Smooth muscle cell of the brain vasculature (primary cell): ENCODE measurements around the gene ELK1.
A peak's percentile ranks its signal among the peaks of the same experiment; 100 is the strongest.
"Not testable (repeated sequence)": the region's sequence is repeated elsewhere in the genome, so short reads cannot be mapped to it uniquely, and the experiment has no call there.

ENCODE experiments used
- DNase-seq: peaks from one replicate; pipeline ENCODE4 v3.0.0-alpha.2; 2012; ENCODE audit warnings: low read depth, low spot score

ELK1 gene

GRCh38 chrX:47650164-47651042, at the start of gene ELK1:
Gene ELK1, minus strand, starts transcription at chrX:47650563. Its CDS starts 9,122 bp downstream, at chrX:47641441.
- peak; percentile 91 for DNase-seq

GRCh38 chrX:47697181-47697580, 46.8 kb upstream of the ELK1 start:
- no peak for DNase-seq

GRCh38 chrX:47690175-47690574, 39.8 kb upstream of the ELK1 start:
- no peak for DNase-seq

GRCh38 chrX:47687263-47687662, 36.9 kb upstream of the ELK1 start:
- DNase-seq, result no peak

- no peak for DNase-seq
Observed at GRCh38 chrX:47683829-47684205, 33.5 kb upstream of the ELK1 start.

GRCh38 chrX:47683184-47683828, 32.9 kb upstream of the ELK1 start:
- no peak for DNase-seq

- not testable (repeated sequence) for DNase-seq
Observed at GRCh38 chrX:47675959-47676859, 25.8 kb upstream of the ELK1 start.

- no peak for DNase-seq
Observed at GRCh38 chrX:47674776-47675175, 24.4 kb upstream of the ELK1 start.

- not testable (repeated sequence) for DNase-seq
Observed at GRCh38 chrX:47665797-47666196, 15.4 kb upstream of the ELK1 start.

- DNase-seq, result no peak
Observed at GRCh38 chrX:47664737-47665136, 14.4 kb upstream of the ELK1 start.

- DNase-seq, result peak; percentile 40
Observed at GRCh38 chrX:47662144-47662657, 11.8 kb upstream of the ELK1 start.

- DNase-seq, result no peak
Observed at GRCh38 chrX:47661539-47661938, 11.2 kb upstream of the ELK1 start.

- DNase-seq, result no peak
Observed at GRCh38 chrX:47659421-47659726, 9.0 kb upstream of the ELK1 start.

GRCh38 chrX:47658684-47659420, 8.5 kb upstream of the ELK1 start, which contains the start of gene UXT:
Gene UXT, minus strand, starts transcription at chrX:47659180. Its CDS starts 253 bp downstream, at chrX:47658927.
- DNase-seq, result peak; percentile 75

GRCh38 chrX:47658301-47658683, 7.9 kb upstream of the ELK1 start:
- no peak for DNase-seq

GRCh38 chrX:47651043-47651905, 911 bp upstream of the ELK1 start:
- no peak for DNase-seq

GRCh38 chrX:47649781-47650163, 591 bp downstream of the ELK1 start:
- no peak for DNase-seq

GRCh38 chrX:47649271-47649670, 1.1 kb downstream of the ELK1 start:
- no peak for DNase-seq

GRCh38 chrX:47648376-47648775, 2.0 kb downstream of the ELK1 start:
- DNase-seq, result no peak

GRCh38 chrX:47646636-47647035, 3.7 kb downstream of the ELK1 start:
- DNase-seq, result no peak
